LNCAP (cell line): ENCODE measurements around the gene GPR33.

Source experiments
- TF ChIP-seq, protein P1 (sequence below): fragments of 450-650 bp; IDR thresholded peaks from 2 replicates; pipeline ENCODE4 v1.5.1; 2017; ENCODE audit warnings: mild to moderate bottlenecking

GPR33 gene

DNA sequence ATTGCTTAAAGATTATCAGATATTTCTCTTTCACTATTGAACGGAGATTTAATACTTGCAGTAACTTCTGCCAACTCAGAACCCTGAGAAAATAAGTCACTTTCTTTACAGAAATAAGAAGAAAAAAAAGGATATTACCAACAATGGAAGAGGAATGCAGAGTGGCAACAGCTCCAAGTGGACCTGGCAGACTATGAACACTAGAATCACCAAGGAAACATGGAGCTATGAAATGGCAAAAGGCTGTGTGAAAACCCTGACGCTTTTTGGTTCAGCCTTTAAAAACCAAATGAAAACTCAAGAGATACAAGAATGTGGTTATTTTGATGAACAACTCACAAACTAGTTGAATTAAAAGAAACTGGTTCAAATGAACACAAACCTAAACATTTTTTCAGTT lies 48.3 kb downstream of the GPR33 start:
- TF ChIP-seq, protein P1, sequence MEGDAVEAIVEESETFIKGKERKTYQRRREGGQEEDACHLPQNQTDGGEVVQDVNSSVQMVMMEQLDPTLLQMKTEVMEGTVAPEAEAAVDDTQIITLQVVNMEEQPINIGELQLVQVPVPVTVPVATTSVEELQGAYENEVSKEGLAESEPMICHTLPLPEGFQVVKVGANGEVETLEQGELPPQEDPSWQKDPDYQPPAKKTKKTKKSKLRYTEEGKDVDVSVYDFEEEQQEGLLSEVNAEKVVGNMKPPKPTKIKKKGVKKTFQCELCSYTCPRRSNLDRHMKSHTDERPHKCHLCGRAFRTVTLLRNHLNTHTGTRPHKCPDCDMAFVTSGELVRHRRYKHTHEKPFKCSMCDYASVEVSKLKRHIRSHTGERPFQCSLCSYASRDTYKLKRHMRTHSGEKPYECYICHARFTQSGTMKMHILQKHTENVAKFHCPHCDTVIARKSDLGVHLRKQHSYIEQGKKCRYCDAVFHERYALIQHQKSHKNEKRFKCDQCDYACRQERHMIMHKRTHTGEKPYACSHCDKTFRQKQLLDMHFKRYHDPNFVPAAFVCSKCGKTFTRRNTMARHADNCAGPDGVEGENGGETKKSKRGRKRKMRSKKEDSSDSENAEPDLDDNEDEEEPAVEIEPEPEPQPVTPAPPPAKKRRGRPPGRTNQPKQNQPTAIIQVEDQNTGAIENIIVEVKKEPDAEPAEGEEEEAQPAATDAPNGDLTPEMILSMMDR: no peak

DNA sequence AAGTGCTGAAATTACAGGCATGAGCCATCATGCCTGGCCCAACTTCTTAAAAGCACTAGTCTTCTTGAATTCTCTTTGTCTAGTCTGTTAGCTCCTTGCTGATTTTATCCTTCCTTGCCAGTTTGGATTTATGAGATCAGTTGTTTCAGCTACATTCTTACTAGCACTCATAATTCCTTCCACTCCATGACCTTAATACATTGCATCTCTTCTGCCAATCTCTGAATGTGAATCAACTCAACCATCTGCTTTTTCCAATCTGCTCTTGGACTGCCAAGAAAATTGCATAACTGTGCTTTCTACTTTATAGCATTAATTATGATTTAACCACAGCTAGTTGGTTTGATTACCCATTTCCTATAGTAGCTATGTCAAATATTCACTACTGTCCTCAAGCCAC lies 52.6 kb downstream of the GPR33 start:
- TF ChIP-seq, protein P1: no peak
